Body of pancreas (tissue), 4 donors: ENCODE data around the gene GRN.

ENCODE experiments used
- POLR2A ChIP-seq, 3 donors: fragments of 450-650 bp; IDR thresholded peaks; one replicate each; pipeline ENCODE4 v1.6.1; 2016; ENCODE audit warnings: antibody characterized with exemption in 3 of 3, mild to moderate bottlenecking in 2 of 3
- TF ChIP-seq, protein P1 (sequence below), 7 experiments: fragments of 450-650 bp in 4 of 7; fragments of 200-600 bp in 3 of 7; sonication (generic) in 3 of 7; IDR thresholded peaks; one replicate each; pipeline ENCODE4 v1.5.1; 2016 to 2019; ENCODE audit warnings: antibody characterized with exemption in 7 of 7

DNA sequence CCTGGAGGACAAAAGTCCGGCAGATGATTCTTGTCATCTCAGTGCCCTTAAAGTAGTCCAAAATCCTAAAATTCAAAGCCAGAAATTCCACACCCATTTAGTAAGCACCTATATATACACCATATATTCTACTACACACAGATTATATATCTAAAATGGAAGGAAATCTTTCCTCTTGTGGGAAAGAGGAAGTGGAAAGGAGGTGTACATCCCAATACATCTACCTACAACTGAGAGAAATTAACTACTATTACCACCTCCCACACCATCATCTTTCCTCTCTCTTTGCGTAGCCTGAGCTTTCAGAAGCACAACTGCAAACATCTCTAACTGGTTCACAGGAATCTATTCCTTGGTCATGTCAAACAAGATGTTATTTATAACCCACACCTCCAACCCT lies 49.7 kb downstream of the GRN start:
- TF ChIP-seq, protein P1, sequence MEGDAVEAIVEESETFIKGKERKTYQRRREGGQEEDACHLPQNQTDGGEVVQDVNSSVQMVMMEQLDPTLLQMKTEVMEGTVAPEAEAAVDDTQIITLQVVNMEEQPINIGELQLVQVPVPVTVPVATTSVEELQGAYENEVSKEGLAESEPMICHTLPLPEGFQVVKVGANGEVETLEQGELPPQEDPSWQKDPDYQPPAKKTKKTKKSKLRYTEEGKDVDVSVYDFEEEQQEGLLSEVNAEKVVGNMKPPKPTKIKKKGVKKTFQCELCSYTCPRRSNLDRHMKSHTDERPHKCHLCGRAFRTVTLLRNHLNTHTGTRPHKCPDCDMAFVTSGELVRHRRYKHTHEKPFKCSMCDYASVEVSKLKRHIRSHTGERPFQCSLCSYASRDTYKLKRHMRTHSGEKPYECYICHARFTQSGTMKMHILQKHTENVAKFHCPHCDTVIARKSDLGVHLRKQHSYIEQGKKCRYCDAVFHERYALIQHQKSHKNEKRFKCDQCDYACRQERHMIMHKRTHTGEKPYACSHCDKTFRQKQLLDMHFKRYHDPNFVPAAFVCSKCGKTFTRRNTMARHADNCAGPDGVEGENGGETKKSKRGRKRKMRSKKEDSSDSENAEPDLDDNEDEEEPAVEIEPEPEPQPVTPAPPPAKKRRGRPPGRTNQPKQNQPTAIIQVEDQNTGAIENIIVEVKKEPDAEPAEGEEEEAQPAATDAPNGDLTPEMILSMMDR (IDR thresholded peaks at IDR 0.05): no peak
- no peak for TF ChIP-seq POLR2A (IDR thresholded peaks at IDR 0.05)
